ENCODE results near the gene MYPOP.

The MYPOP gene

GRCh38 chr19:45887200-45887710, 15.2 kb downstream of the MYPOP start:
- Histone ChIP-seq H3K4me3 (ENCODE audit: insufficient read depth in 1 of 2, low read depth in 1 of 2, low read length in 2 of 2) (peak overlapping the region; percentile 26 to 88), H3K79me1 (replicated peaks; ENCODE audit: low read length, poor library complexity, severe bottlenecking) (peaks cover 21% of the 10 kb centered on the region), H3K18ac (ENCODE audit: low read depth in 1 of 2, low read length in 2 of 2) (peak overlapping the region; percentile 16 to 31), H3K4me1 (ENCODE audit: control insufficient read depth, insufficient read depth, low read depth, low read length) (peaks cover 34% of the 10 kb centered on the region), H4K8ac (ENCODE audit: low read length) (peak overlapping the region; percentile 78), H2BK12ac (ENCODE audit: low read length in 2 of 2) (no peak overlapping the region), H2AK5ac (ENCODE audit: low read length, severe bottlenecking) (no peak overlapping the region), H3K23ac (ENCODE audit: low read length in 2 of 2) (no peak overlapping the region), H2BK120ac (ENCODE audit: low read depth, low read length) (no peak overlapping the region), H3K4ac (ENCODE audit: low read depth in 1 of 2, low read length in 2 of 2) (peak overlapping the region; percentile 18 to 85), H3K9ac (ENCODE audit: low read length) (peak overlapping the region; percentile 99), H3K27ac (ENCODE audit: low read length, poor library complexity, severe bottlenecking) (no peak overlapping the region), H3K36me3 (ENCODE audit: control insufficient read depth in 1 of 2, insufficient read depth in 2 of 2, low read depth in 1 of 2, low read length in 2 of 2) (peaks cover 17 to 43% of the 10 kb centered on the region in 2 experiments), H3K9me3 (ENCODE audit: control insufficient read depth, low read length) (no peaks in the 10 kb centered on the region), H2BK15ac (ENCODE audit: low read depth, poor library complexity, severe bottlenecking) (no peak overlapping the region), H2BK5ac (ENCODE audit: low read depth, low read length, poor library complexity, severe bottlenecking) (no peak overlapping the region), H4K91ac (ENCODE audit: low read length) (no peak overlapping the region), H2AFZ (ENCODE audit: low read depth, low read length) (peak overlapping the region; percentile 46), H3K4me2 (ENCODE audit: low read length, poor library complexity, severe bottlenecking) (peak overlapping the region; percentile 80), H3K27me3 (ENCODE audit: control insufficient read depth in 1 of 2, insufficient read depth in 1 of 2, low read length in 2 of 2) (no peaks in the 10 kb centered on the region), H3K14ac (ENCODE audit: low read length in 2 of 2) (no peak overlapping the region)
- no peak for DNase-seq
- WGBS, result 52% methylated on average over 9 of the region's 10 CpGs

GRCh38 chr19:45886427-45887199, 15.8 kb downstream of the MYPOP start:
- 5% methylated on average over 27 of the region's 32 CpGs for WGBS
- Histone ChIP-seq H3K27ac (ENCODE audit: low read length, poor library complexity, severe bottlenecking) (peak overlapping the region; percentile 94), H3K4me1 (ENCODE audit: control insufficient read depth, insufficient read depth, low read depth, low read length) (peaks cover 40% of the 10 kb centered on the region)

GRCh38 chr19:45885556-45886426, 16.6 kb downstream of the MYPOP start, which contains the start of gene IRF2BP1:
IRF2BP1 (minus strand) TSS chr19:45886141; CDS start chr19:45885774, 367 bp downstream.
- Histone ChIP-seq H2BK5ac (ENCODE audit: low read depth, low read length, poor library complexity, severe bottlenecking) (peak within 1 kb of the TSS; percentile 61), H2BK120ac (ENCODE audit: low read depth, low read length) (peak within 1 kb of the TSS; percentile 54), H2AK5ac (ENCODE audit: low read length, severe bottlenecking) (no peak within 1 kb of the TSS), H3K27me3 (ENCODE audit: control insufficient read depth in 1 of 2, insufficient read depth in 1 of 2, low read length in 2 of 2) (no peaks in the 10 kb centered on the region), H3K23ac (ENCODE audit: low read length in 2 of 2) (peak within 1 kb of the TSS in 1 of 2 experiments; percentile 90), H4K91ac (ENCODE audit: low read length) (peak within 1 kb of the TSS; percentile 76), H3K4me2 (ENCODE audit: low read length, poor library complexity, severe bottlenecking) (peak within 1 kb of the TSS; percentile 80), H3K79me1 (replicated peaks; ENCODE audit: low read length, poor library complexity, severe bottlenecking) (peaks cover 16% of the 10 kb centered on the region), H3K9ac (ENCODE audit: low read length) (peak within 1 kb of the TSS; percentile 99), H4K8ac (ENCODE audit: low read length) (peak within 1 kb of the TSS; percentile 78), H3K4ac (ENCODE audit: low read depth in 1 of 2, low read length in 2 of 2) (peak within 1 kb of the TSS; percentile 46 to 85), H2BK15ac (ENCODE audit: low read depth, poor library complexity, severe bottlenecking) (peak within 1 kb of the TSS; percentile 44), H3K4me3 (ENCODE audit: insufficient read depth in 1 of 2, low read depth in 1 of 2, low read length in 2 of 2) (peak within 1 kb of the TSS; percentile 80 to 88), H3K4me1 (ENCODE audit: control insufficient read depth, insufficient read depth, low read depth, low read length) (peaks cover 41% of the 10 kb centered on the region), H3K27ac (ENCODE audit: low read length, poor library complexity, severe bottlenecking) (peak within 1 kb of the TSS; percentile 94), H3K18ac (ENCODE audit: low read depth in 1 of 2, low read length in 2 of 2) (peak within 1 kb of the TSS; percentile 93 to 95), H3K9me3 (ENCODE audit: control insufficient read depth, low read length) (no peaks in the 10 kb centered on the region), H3K36me3 (ENCODE audit: control insufficient read depth in 1 of 2, insufficient read depth in 2 of 2, low read depth in 1 of 2, low read length in 2 of 2) (peaks cover 14 to 29% of the 10 kb centered on the region in 2 experiments), H2AFZ (ENCODE audit: low read depth, low read length) (peak within 1 kb of the TSS; percentile 62), H2BK12ac (ENCODE audit: low read length in 2 of 2) (peak within 1 kb of the TSS; percentile 70 to 92), H3K14ac (ENCODE audit: low read length in 2 of 2) (peak within 1 kb of the TSS; percentile 15 to 91)
- peak; percentile 97 for DNase-seq
- WGBS, result under 1% methylated on average over 67 of the region's 107 CpGs

More at GRCh38 chr19:45886427-45887199, 15.8 kb downstream of the MYPOP start:
- Histone ChIP-seq H2BK12ac (ENCODE audit: low read length in 2 of 2) (no peak overlapping the region), H2BK15ac (ENCODE audit: low read depth, poor library complexity, severe bottlenecking) (no peak overlapping the region), H3K4me2 (ENCODE audit: low read length, poor library complexity, severe bottlenecking) (peak overlapping the region; percentile 80), H3K14ac (ENCODE audit: low read length in 2 of 2) (no peak overlapping the region), H2BK5ac (ENCODE audit: low read depth, low read length, poor library complexity, severe bottlenecking) (peak overlapping the region; percentile 53), H3K4ac (ENCODE audit: low read depth in 1 of 2, low read length in 2 of 2) (peak overlapping the region; percentile 18 to 85), H3K9me3 (ENCODE audit: control insufficient read depth, low read length) (no peaks in the 10 kb centered on the region), H4K8ac (ENCODE audit: low read length) (peak overlapping the region; percentile 78), H3K9ac (ENCODE audit: low read length) (peak overlapping the region; percentile 99), H3K79me1 (replicated peaks; ENCODE audit: low read length, poor library complexity, severe bottlenecking) (peaks cover 19% of the 10 kb centered on the region), H3K4me3 (ENCODE audit: insufficient read depth in 1 of 2, low read depth in 1 of 2, low read length in 2 of 2) (peak overlapping the region; percentile 80 to 88), H3K18ac (ENCODE audit: low read depth in 1 of 2, low read length in 2 of 2) (peak overlapping the region; percentile 59 to 93), H3K27me3 (ENCODE audit: control insufficient read depth in 1 of 2, insufficient read depth in 1 of 2, low read length in 2 of 2) (no peaks in the 10 kb centered on the region), H2AK5ac (ENCODE audit: low read length, severe bottlenecking) (no peak overlapping the region), H3K23ac (ENCODE audit: low read length in 2 of 2) (no peak overlapping the region), H2AFZ (ENCODE audit: low read depth, low read length) (peak overlapping the region; percentile 62), H2BK120ac (ENCODE audit: low read depth, low read length) (peak overlapping the region; percentile 54), H3K36me3 (ENCODE audit: control insufficient read depth in 1 of 2, insufficient read depth in 2 of 2, low read depth in 1 of 2, low read length in 2 of 2) (peaks cover 14 to 37% of the 10 kb centered on the region in 2 experiments), H4K91ac (ENCODE audit: low read length) (no peak overlapping the region)
- peak; percentile 97 for DNase-seq

Data from mesenchymal stem cell (in vitro differentiated cells and primary cell).